TTC549 (cell line): ENCODE results near the gene PCDHA7.
"Not testable (repeated sequence)": the region's sequence is repeated elsewhere in the genome, so short reads cannot be mapped to it uniquely, and the experiment has no call there.

Experiments
- FAIRE-seq: peaks from 2 replicates; lab custom pipeline; 2012; peaks lifted over from hg19 to GRCh38; lab: Jason Lieb, UNC

The PCDHA7 gene

GRCh38 chr5:140822281-140822629 is 11.8 kb upstream of the PCDHA7 start:
- FAIRE-seq: no peak

DNA sequence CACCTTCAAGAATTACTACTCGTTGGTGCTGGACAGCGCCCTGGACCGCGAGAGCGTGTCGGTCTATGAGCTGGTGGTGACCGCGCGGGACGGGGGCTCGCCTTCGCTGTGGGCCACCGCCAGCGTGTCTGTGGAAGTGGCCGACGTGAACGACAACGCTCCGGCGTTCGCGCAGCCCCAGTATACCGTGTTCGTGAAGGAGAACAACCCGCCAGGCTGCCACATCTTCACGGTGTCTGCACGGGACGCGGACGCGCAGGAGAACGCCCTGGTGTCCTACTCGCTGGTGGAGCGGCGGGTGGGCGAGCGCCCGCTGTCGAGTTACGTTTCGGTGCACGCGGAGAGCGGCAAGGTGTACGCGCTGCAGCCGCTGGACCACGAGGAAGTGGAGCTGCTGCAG is 11.1 kb upstream of the PCDHA7 start:
- not testable (repeated sequence) for FAIRE-seq

DNA sequence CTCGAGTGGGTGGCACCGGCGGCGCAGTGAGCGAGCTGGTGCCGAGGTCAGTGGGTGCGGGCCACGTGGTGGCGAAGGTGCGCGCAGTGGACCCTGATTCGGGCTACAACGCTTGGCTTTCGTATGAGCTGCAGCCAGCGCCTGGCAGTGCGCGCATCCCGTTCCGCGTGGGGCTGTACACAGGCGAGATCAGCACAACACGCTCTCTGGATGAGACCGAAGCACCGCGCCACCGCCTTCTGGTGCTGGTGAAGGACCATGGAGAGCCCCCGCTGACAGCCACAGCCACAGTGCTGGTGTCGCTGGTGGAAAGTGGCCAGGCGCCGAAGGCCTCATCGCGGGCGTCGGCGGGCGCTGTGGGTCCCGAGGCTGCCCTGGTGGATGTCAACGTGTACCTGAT is 10.6 kb upstream of the PCDHA7 start:
- FAIRE-seq: no peak

DNA sequence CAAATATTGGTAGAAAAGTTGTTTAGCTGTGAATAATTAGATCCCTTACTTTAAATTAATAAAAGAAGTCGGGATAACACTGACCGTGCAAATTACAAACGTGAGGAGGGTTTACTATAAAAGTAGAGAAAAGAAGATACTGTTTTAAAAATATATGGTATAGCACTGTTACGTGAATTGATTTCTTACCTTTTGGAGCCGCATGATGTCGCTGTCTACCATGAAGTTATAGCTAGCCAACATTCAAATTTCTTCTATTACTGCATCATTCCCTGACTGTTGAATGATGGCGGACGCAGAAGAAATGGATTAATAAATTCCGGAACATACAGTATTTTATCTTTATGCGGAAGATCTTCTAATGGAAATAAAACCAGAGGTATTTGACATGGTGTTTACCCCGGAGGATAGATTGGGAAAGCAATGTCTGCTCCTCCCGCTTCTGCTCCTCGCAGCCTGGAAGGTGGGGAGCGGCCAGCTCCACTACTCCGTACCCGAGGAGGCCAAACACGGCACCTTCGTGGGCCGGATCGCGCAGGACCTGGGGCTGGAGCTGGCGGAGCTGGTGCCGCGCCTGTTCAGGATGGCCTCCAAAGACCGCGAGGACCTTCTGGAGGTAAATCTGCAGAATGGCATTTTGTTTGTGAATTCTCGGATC is 6.2 kb upstream of the PCDHA7 start, which contains the start of gene PCDHA6:
TSS of gene PCDHA6 (plus strand) at position 257 of the 658 bp plus-strand sequence. CDS start at position 389, 132 bp downstream.
- no peak for FAIRE-seq

GRCh38 chr5:140828362-140828737 is 5.7 kb upstream of the PCDHA7 start:
- FAIRE-seq: no peak

GRCh38 chr5:140829511-140830501 is 4.3 kb upstream of the PCDHA7 start:
- FAIRE-seq: not testable (repeated sequence)

GRCh38 chr5:140834439-140835008 is 455 bp downstream of the PCDHA7 start:
- FAIRE-seq: not testable (repeated sequence)

- FAIRE-seq: no peak
These were observed 1.8 kb downstream of the PCDHA7 start for GRCh38 chr5:140835622-140836510.

DNA sequence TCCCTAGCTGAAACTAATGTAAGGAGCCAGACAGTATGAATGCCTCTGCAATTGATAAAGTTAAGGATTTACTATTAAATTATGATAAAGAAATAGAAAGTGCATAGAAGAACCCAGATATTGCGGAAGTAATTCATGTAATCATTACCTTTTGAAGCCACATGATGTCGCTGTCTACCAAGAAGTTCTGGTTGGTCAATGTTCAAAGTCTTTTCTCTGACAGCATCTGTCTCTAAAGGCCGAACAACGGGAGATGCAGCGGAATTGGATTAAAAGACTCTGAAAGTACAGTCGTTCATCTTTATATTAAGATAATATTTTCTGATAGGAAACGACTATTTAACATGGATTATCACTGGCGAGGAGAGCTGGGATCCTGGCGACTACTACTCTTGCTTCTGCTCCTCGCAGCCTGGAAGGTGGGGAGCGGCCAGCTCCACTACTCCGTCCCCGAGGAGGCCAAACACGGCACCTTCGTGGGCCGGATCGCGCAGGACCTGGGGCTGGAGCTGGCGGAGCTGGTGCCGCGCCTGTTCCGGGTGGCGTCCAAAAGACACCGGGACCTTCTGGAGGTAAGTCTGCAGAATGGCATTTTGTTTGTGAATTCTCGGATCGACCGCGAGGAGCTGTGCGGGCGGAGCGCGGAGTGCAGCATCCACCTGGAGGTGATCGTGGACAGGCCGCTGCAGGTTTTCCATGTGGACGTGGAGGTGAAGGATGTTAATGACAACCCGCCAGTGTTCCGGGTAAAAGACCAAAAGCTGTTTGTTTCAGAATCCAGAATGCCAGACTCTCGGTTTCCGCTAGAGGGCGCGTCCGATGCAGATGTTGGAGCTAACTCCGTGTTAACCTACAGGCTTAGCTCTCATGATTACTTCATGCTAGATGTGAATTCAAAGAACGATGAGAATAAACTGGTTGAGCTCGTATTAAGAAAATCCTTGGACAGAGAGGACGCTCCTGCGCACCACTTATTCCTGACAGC is 7.2 kb downstream of the PCDHA7 start, which contains the start of gene PCDHA8:
TSS of gene PCDHA8 (plus strand) at position 210 of the 985 bp plus-strand sequence. CDS start at position 345, 135 bp downstream.
- FAIRE-seq: no peak

- FAIRE-seq: no peak
These were observed 9.0 kb downstream of the PCDHA7 start for GRCh38 chr5:140842798-140843733.

GRCh38 chr5:140848139-140849102 is 14.4 kb downstream of the PCDHA7 start, which contains the start of gene PCDHA9:
Gene PCDHA9, plus strand, starts transcription at chr5:140848382. Its CDS starts 114 bp downstream, at chr5:140848496.
- not testable (repeated sequence) for FAIRE-seq

- not testable (repeated sequence) for FAIRE-seq
These were observed 16.0 kb downstream of the PCDHA7 start for GRCh38 chr5:140849831-140850634.

- peak; percentile 88 for FAIRE-seq
These were observed 22.0 kb downstream of the PCDHA7 start, which contains the start of gene PCDHA10 for GRCh38 chr5:140855772-140856674. Gene PCDHA10, plus strand, starts transcription at chr5:140855897. Its CDS starts 152 bp downstream, at chr5:140856049.

- FAIRE-seq: no peak
These were observed 23.3 kb downstream of the PCDHA7 start for GRCh38 chr5:140857177-140857986.

- no peak for FAIRE-seq
These were observed 23.8 kb downstream of the PCDHA7 start for GRCh38 chr5:140857987-140858240.
